GM23248 (cell line): ENCODE data around the gene AKIRIN1.

Experiments used
- EZH2 ChIP-seq: fragments of 200-600 bp; sonication (generic); IDR thresholded peaks from 2 replicates; pipeline ENCODE4 v1.6.1; 2018; ENCODE audit warnings: antibody characterized with exemption, mild to moderate bottlenecking; ENCODE audit not compliant: insufficient read depth, poor library complexity, severe bottlenecking
- EZH2phosphoT487 ChIP-seq: fragments of 200-600 bp; sonication (generic); IDR thresholded peaks from 2 replicates; pipeline ENCODE4 v1.6.1; 2018; ENCODE audit warnings: antibody characterized with exemption, moderate library complexity, mild to moderate bottlenecking, low read depth; ENCODE audit not compliant: insufficient read depth

GRCh38 chr1:39026051-39026865, 35.2 kb downstream of the AKIRIN1 start, which contains the start of gene NDUFS5:
- no peak for TF ChIP-seq EZH2
- no peak for TF ChIP-seq EZH2phosphoT487
